NCI-H524 (cell line): ENCODE results near the gene ROBO1.

Experiments
- DNase-seq, 2 experiments: peaks; one replicate each; lab custom pipeline; 2025; lab: John Stamatoyannopoulos, UW

ROBO1 gene

GRCh38 chr3:79012946-79013362 is 754.8 kb downstream of the ROBO1 start:
- DNase-seq = peak in 1 of 2 experiments; percentile 58

DNA sequence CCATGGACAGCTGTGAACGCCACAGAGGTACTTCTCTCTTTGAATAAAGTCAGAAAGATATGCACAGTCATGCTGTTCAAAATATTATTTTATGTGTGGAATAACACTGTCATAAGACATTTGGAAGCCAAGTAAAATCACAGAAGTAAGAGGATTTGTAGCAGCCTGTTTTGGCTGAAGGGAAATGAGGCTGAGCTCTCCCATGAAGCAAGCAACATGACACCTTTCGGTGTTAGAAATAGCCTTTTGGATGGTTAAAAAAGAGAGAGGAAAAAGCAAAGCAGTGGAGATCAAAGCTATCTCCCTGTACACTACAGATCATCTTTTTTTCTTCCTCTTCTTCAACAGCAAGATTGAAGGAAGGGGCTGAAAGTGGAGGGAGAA is 755.3 kb downstream of the ROBO1 start:
- DNase-seq = no peak

DNA sequence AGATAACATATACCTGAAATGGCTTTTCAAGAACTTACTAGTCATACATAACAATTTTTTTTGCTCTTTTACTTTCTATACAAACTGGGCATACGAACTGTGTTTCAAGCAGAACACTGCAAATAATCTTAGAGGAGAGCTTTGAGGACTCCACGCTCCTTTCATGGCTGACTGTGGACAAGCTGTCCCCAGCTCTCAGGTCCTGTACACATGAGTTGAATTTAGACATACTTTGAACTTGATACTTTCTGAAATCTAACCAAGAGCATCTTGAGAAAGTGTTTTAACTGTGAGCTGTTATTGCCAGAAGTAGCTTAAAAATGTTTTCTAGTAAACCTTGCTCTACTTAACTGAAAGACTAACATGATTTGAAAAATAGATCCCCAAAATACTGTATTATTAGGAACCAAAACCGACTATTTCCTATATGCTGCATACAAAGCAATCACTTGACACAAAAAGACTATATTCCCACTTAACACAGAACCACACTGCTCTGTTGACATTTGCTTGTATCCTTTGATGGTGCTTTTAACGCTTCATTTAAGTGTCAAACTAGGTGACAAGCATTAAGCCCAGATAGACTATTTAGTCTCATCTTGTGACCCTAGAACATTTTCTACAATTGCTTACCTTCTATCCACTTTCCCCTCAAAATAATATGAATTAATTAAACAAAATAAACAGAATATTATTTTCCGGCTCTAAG is 755.8 kb downstream of the ROBO1 start:
- DNase-seq = peak in 1 of 2 experiments; percentile 26

DNA sequence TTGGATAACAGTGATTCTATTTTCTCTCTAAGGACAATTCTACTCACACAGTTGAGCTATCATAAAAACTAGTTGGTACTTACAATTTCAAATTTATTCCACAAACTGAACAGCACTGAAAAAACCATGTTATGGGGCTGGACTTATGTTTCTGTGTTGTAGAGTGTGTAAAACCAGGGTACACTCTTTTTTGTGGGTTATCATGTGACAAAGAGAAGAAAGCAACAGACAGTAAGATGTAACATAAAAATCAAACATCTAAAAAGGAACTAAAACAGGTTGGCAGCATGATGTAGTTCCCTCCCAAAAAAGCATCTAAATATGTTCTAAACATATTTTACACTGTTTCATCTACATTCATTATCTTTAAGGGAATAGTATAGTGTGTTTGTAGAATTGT is 757.9 kb downstream of the ROBO1 start:
- no peak for DNase-seq

DNA sequence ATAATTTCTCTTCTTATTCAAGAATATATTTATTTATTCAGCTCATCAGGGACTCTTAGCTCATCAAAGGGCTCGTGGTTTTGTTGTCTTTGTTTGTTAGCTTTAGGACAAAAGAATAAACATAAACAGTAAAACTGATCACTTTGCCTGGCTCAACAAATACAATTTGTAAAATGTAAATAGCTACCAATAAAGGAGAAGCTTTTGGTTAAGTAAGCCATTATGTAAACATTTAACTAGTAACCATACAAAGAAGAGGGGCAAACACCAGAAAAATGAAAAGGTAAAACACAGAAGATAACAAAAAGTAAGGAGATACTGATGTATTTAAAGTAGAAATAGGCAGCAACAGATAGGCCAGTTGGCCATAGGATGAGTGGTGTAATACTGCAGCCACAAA is 761.7 kb downstream of the ROBO1 start:
- no peak for DNase-seq

DNA sequence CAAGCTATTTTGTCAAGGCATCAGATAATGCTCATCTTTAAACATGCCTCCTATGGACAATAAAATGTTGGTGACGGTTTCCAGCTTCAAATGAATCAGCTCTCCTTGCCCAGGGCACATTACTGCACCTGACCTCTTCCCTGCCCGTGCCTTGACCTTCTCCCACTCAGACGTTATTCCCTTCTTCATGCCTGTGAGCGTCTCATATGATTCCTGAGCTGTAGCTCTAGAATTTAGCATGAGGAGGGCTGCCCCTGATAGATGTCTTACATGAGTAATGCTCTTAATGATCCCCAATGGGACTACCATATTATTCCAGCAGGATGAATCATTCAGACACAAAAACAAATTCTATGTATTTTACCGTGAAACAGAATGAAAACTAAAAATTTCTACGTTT is 762.7 kb downstream of the ROBO1 start:
- no peak for DNase-seq

DNA sequence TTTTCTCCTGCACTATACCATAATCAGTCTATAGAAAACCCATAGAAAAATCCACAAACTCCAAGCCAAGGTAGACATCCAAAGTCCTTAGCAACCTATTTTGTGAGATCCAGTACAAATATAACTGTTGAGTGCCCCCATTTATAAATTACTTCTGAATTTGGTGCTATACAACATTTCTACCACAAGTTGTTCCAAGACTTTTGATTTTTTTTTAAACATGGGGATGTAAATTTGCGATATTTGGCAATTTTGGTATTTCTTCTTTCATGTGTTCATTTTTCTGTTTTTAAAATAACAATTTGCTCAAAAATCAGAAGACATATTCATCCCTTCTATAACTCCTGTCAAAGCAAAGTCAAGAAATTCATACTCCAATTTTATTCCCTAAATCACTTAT is 763.8 kb downstream of the ROBO1 start:
- DNase-seq = no peak

DNA sequence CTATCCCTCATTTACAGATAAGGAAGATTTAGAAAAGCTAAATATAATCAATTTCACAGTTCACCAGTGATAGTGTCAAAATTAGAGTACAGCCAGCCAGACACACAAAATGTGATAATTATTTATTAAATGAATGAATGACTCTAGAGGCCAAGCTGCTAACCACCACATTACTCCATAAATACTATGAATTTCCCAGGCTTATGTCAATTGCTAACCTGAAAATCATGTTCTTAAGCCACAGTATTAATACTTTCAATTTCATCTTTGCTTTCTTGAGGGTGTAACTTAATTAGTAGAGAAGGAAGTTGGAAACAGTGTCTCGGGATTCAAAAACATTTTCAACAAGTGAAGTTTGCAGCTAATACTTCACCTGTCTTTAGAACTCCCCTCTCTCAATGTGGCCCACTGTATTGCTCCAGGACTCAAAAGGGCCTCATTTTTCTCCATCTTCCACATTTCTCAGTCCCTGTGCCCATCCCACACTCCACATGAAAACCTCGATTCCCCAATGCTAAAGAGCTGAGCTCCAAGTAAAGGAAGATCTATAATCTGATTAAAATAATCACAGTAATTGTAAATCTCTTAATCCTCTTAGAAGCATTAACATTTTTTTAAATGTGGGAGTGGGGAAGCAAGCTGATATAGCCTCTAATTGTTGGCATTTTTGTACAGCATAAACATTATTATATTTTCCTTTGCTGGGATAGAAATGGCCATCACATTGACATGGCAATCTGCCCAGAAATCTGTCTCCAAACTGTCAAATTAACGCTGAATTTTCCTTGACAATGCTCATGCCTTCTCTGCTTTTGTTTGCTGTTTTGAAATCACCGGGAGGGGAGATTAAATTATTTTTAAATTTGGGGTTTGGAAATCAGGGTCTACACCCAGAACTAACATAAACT is 765.1 kb downstream of the ROBO1 start:
- peak; percentile 69 to 74 for DNase-seq

GRCh38 chr3:79001255-79001654 is 766.5 kb downstream of the ROBO1 start:
- no peak for DNase-seq

GRCh38 chr3:78999139-78999538 is 768.7 kb downstream of the ROBO1 start:
- DNase-seq = no peak

- no peak for DNase-seq
Observed at GRCh38 chr3:78995087-78995486, 772.7 kb downstream of the ROBO1 start.

- DNase-seq = no peak
Observed at GRCh38 chr3:78994174-78995027, 773.4 kb downstream of the ROBO1 start.

GRCh38 chr3:78993375-78993774 is 774.4 kb downstream of the ROBO1 start:
- DNase-seq = no peak

DNA sequence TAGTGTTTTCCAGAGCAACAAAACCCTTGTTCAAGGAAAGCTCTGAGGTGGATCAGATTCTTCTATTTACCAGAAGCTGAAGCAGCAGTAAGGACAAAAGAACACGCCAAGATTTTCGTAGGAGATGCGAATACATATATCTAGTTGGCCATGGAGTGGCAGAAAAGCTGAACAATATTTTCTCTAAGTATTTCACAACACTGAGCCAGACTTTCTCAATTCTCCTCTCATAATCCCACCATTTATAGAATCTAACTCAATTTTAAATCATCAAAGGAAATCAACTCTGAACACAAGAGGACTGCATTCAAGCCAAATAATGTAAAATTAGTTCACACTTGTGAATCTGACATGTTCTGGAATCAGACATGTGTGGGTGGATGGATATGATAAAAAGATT is 775.0 kb downstream of the ROBO1 start:
- no peak for DNase-seq

- DNase-seq = no peak
Observed at GRCh38 chr3:78992400-78992799, 775.4 kb downstream of the ROBO1 start.

DNA sequence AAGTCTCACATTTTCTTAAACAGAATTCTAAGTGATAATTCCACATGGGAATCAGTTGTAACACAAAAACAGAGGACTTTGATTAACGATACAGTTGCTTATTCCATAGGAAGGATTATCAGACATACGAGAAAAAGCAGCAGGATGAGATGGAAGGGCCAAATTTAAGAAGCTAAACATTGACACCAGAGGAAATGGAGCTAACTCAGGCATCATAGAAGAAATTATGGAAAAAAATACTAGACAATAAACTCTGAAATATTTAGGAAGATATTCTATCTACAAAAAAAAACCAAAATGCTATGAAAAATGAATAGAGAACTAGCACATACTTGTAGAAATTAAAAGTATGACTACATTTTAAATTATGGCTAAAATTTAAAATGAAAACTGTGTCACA is 776.1 kb downstream of the ROBO1 start:
- no peak for DNase-seq

DNA sequence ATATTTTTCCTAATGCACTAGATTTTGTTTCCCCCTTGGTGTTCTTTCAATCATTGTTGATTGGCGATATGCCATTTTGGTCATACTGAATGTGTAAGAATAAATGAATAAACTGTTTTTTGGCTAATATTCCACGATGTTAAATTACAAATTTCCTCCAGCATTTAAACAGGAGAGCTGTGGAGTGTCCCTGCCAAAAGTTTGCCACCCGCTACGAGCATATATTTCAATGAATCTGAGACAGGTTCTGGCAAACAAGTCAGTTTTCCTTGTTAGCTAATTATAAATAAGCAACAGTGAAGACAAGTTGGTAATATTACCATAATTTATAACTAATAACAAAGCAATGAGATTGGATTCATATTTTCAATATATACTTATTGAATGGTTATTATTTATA is 777.6 kb downstream of the ROBO1 start:
- DNase-seq = no peak

DNA sequence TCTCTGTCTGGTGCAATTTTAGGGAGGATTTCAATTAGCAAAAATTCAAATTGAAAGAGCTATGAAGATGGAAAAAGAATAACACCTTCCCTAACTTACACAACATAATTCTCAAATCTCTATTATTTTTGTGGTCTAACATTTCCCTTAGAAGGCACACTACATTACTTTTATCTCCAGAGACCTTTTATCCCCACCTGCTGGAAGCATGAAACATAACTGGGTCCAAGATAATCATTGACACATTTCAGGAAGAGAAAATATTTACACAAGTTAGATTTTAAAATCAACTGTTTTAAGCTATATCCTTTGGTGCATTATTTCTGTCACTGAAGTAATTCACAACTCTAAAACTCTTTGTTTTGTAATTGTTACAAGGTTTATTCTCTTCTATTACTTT is 779.5 kb downstream of the ROBO1 start:
- peak; percentile 10 to 50 for DNase-seq

DNA sequence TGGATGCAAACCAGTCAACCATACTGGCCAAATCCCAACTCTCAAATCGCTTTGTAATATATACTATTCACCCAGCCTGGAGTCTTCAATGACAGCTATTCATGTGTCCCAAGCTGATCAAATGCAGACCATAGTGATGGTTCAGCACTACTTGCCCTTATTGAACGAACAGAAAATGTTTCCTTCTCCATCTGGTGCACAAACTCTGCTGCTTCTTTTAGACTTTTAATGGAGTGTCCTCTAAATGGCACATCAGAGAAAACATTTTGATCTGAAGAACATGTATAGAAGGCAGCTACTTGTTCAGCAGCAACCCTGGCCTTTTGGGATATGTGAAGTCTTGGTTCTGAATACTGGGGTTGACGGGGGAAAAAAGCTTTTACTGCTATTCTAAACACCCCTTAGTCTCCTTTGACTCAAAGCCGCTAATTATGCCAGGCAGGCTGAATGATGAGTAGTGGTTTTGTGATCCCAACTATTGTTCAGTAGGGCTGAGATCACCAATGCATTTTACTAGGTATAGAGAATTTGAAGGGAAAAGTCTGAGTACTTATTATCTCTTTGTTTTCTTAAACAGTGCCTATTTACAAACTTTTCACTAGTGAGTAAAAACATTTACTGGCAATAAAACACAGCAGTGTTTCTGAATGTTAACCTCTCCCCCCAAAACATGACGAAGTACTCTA is 781.2 kb downstream of the ROBO1 start:
- DNase-seq = peak in 1 of 2 experiments; percentile 59

DNA sequence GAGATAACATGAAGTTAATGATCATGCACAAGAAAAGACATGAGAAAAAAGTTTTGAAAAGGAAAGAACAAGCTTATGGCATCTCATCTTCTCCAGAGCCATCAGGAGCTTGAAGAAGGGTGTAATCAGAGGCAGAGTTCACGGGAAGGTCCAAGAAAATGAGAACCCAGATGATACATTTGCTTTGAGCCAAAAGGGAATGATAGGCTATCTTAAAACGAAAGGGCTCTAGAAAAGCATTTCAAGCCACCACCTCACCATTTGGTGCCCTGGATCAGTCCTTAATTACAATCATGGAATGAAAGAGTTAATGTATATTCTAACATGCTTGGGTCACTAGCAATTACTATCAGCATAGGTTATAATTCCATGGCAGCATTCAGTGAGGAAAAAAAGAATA is 781.8 kb downstream of the ROBO1 start:
- DNase-seq = no peak

- peak; percentile 33 to 69 for DNase-seq
Observed at GRCh38 chr3:78979028-78979427, 788.8 kb downstream of the ROBO1 start.

DNA sequence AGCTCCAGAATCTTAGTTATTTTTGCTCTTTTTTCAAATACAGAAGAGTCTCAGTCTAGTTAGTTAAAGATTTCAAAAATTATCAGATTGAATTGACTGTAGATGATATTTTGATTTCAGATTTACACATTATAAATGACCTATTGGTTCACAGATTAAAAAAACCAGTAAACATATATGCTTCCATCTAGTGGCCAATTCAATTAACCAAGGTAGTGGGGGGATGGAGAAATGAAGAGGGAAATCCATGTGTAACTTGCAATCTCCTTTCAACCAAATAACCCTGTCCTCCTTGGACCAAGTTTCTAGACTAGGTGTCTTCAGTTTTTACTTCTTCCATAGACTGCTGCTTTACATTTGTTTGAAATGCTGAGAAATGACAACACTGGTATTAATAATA is 789.8 kb downstream of the ROBO1 start:
- DNase-seq = peak; percentile 45 to 78
